ENCODE measurements around the gene VPS37D. TPM values are rescaled to one million over a fixed set of nuclear protein-coding genes. Genes with fewer than 3 reads are reported as not detected.

Gene VPS37D
- total RNA-seq, 1 donor from 2014 or later = 12.2 TPM

- no peak for DNase-seq (ENCODE audit: low read depth)
- TF ChIP-seq, protein P1, sequence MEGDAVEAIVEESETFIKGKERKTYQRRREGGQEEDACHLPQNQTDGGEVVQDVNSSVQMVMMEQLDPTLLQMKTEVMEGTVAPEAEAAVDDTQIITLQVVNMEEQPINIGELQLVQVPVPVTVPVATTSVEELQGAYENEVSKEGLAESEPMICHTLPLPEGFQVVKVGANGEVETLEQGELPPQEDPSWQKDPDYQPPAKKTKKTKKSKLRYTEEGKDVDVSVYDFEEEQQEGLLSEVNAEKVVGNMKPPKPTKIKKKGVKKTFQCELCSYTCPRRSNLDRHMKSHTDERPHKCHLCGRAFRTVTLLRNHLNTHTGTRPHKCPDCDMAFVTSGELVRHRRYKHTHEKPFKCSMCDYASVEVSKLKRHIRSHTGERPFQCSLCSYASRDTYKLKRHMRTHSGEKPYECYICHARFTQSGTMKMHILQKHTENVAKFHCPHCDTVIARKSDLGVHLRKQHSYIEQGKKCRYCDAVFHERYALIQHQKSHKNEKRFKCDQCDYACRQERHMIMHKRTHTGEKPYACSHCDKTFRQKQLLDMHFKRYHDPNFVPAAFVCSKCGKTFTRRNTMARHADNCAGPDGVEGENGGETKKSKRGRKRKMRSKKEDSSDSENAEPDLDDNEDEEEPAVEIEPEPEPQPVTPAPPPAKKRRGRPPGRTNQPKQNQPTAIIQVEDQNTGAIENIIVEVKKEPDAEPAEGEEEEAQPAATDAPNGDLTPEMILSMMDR (conservative IDR thresholded peaks at IDR 0.05; ENCODE audit: low read depth, low read length) = peak; percentile 69
- H3K4me3 ChIP-seq (ENCODE audit: low read depth, low read length) = no peak overlapping the region
Observed at GRCh38 chr7:73701357-73701995, 33.8 kb downstream of the VPS37D start.

DNA sequence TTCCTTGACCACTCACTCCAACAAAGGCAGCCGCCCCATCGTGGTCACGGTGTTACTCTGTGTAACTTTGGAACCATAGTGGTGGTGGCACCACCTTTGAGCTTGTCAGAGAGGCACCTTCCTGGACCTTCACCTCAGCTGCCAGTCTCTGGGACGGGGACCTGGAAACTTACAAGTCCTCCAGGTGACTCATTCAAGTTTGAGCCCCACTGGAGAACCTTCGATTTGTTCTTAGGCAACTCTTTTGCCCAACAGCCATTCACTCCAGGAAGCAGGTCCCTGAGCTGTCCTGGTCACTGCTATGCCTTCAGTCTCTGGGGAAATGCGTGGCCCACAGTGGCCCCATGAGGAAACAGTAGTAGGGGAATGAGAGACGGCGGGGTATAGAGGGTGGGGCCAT is 34.6 kb downstream of the VPS37D start:
- H3K4me3 ChIP-seq (ENCODE audit: low read depth, low read length) = no peak overlapping the region
- no peak for DNase-seq (ENCODE audit: low read depth)
- TF ChIP-seq, protein P1 (conservative IDR thresholded peaks at IDR 0.05; ENCODE audit: low read depth, low read length) = no peak

- DNase-seq (ENCODE audit: low read depth) = no peak
- TF ChIP-seq, protein P1 (conservative IDR thresholded peaks at IDR 0.05; ENCODE audit: low read depth, low read length) = no peak
- no peak overlapping the region for H3K4me3 ChIP-seq (ENCODE audit: low read depth, low read length)
Observed at GRCh38 chr7:73702665-73703064, 35.0 kb downstream of the VPS37D start.

GRCh38 chr7:73703225-73703624 is 35.6 kb downstream of the VPS37D start:
- TF ChIP-seq, protein P1 (conservative IDR thresholded peaks at IDR 0.05; ENCODE audit: low read depth, low read length) = no peak
- no peak for DNase-seq (ENCODE audit: low read depth)
- H3K4me3 ChIP-seq (ENCODE audit: low read depth, low read length) = no peak overlapping the region

GRCh38 chr7:73703757-73704639 is 36.4 kb downstream of the VPS37D start:
- no peak for DNase-seq (ENCODE audit: low read depth)
- TF ChIP-seq, protein P1 (conservative IDR thresholded peaks at IDR 0.05; ENCODE audit: low read depth, low read length) = no peak
- no peak overlapping the region for H3K4me3 ChIP-seq (ENCODE audit: low read depth, low read length)

DNA sequence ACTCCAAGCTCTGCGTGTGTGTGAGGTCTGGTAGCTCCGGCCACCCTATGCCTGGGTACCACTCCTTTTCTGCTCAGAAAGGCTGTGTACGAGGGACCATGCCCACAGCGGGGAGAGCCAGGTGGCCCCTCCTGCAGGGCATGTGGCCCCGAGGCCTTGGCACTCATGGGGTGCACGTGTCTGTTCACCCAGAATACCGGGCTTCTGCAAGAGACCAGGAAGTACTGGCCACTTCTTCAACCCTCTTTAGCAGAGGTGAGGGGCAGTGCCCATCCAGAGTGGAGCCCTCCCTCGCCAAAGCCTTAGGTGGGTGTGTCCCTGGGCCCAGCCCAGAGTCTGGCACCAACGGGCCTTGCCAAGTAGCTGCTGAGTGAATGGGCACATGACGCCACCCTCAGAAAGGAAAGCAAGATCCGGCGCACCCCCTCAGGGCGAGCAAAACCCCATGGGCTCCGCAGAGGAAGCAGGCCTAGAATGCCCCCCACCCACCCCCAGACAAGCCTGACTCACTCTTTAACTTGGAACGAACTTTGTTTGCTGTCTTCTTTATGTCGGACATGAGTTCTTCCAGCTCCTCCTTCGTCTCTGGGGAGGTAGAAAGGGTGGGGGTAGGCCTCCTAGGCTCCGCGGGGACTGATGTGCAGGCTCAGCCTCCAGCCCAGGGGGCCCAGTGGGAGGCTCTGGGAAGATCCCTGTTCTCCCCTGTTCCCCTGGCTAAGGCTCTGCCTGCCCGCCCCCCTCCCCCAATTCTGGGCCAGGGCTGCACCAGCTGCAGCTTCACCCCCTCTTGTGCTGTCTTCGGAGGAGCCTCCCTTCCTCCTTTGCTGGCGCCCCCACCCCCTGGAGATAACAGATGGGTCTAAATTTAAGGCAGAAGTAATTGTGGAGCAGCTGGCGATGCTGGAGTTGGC is 37.3 kb downstream of the VPS37D start:
- no peak for DNase-seq (ENCODE audit: low read depth)
- H3K4me3 ChIP-seq (ENCODE audit: low read depth, low read length) = no peak overlapping the region
- TF ChIP-seq, protein P1 (conservative IDR thresholded peaks at IDR 0.05; ENCODE audit: low read depth, low read length) = no peak
